ENCODE results near the gene SEC22C. TPM values are rescaled to one million over a fixed set of nuclear protein-coding genes. Genes with fewer than 3 reads are reported as not detected.

SEC22C gene
- total and polyA plus RNA-seq, 2 of the 4 experiments (the other 2 are of a cell fraction), result 24.0 to 43.9 TPM

GRCh38 chr3:42511736-42512135 is 70.0 kb downstream of the SEC22C start:
- DNase-seq (no peak), ATAC-seq (ENCODE audit: low read depth) (no peak)
- no peak overlapping the region for H3K14ac ChIP-seq (replicated peaks; ENCODE audit: low read depth, low read length)
- CTCF ChIA-PET, result no interaction called here
- in situ Hi-C loops (cut with MboI; ENCODE audit: low sequenced_read_pairs), result no loop called here
- H3K9ac ChIP-seq (ENCODE audit: low read depth, low read length), result no peak overlapping the region
- no peak overlapping the region for H4K5ac ChIP-seq (ENCODE audit: low read depth, low read length)
- H3K27ac ChIP-seq (ENCODE audit: insufficient read depth, low read length), result no peak overlapping the region
- no peak overlapping the region for H2AK9ac ChIP-seq (replicated peaks; ENCODE audit: low read depth, low read length, poor library complexity)
- H2BK120ac ChIP-seq (ENCODE audit: low read depth, low read length), result no peak overlapping the region
- no peaks in the 10 kb centered on the region for H3K4me1 ChIP-seq (ENCODE audit: control insufficient read depth, insufficient read depth, low read length)
- no peak overlapping the region for H2BK20ac ChIP-seq (ENCODE audit: low read depth, low read length)
- no peaks in the 10 kb centered on the region for H3K9me3 ChIP-seq (ENCODE audit: control insufficient read depth, insufficient read depth, low read length)
- no peak overlapping the region for H3K23ac ChIP-seq (ENCODE audit: low read depth, low read length)
- intact Hi-C loops (cut with micrococcal nuclease), result no loop called here
- no peak overlapping the region for H3K4me3 ChIP-seq (ENCODE audit: insufficient read depth, low read depth, low read length)
- H4K91ac ChIP-seq (ENCODE audit: insufficient read depth, low read depth, low read length), result no peak overlapping the region
- H3K4ac ChIP-seq (ENCODE audit: low read depth, low read length), result no peak overlapping the region
- H3K4me2 ChIP-seq (ENCODE audit: low read depth, low read length), result no peak overlapping the region
- BruUV-seq (replicated peaks), result no TSS peak
- H2BK15ac ChIP-seq (ENCODE audit: low read depth, low read length), result no peak overlapping the region
- no peak overlapping the region for H3K18ac ChIP-seq (ENCODE audit: low read depth, low read length)
- TF ChIP-seq MXI1 (IDR thresholded peaks at IDR 0.05; ENCODE audit: borderline replicate concordance, low read depth, low read length) (no peak), POLR2A (IDR thresholded peaks at IDR 0.05; ENCODE audit: low read depth, low read length) (no peak), ELK1 (IDR thresholded peaks at IDR 0.05; ENCODE audit: borderline replicate concordance, low read depth, low read length) (no peak), CHD1 (IDR thresholded peaks at IDR 0.05; ENCODE audit: low read depth, low read length) (no peak), MAZ (IDR thresholded peaks at IDR 0.05; ENCODE audit: borderline replicate concordance, low read depth, low read length) (no peak), FOS (IDR thresholded peaks at IDR 0.05; ENCODE audit: low read depth, low read length) (no peak), USF2 (IDR thresholded peaks at IDR 0.05; ENCODE audit: low read depth, low read length) (no peak), BHLHE40 (IDR thresholded peaks at IDR 0.05; ENCODE audit: low read depth, low read length) (no peak), MAFK (IDR thresholded peaks at IDR 0.05; ENCODE audit: low read depth, low read length) (no peak), RFX5 (IDR thresholded peaks at IDR 0.05; ENCODE audit: low read depth, low read length) (no peak)
- dilution Hi-C loops (cut with HindIII; ENCODE audit: low sequenced_read_pairs, unreplicated experiment), result no loop called here
- H3K36me3 ChIP-seq (ENCODE audit: control insufficient read depth, insufficient read depth, low read length), result no peaks in the 10 kb centered on the region
- H4K8ac ChIP-seq (ENCODE audit: low read depth in 2 of 2, low read length in 2 of 2), result no peak overlapping the region
- H3K79me1 ChIP-seq (ENCODE audit: low read depth in 1 of 2, low read length in 2 of 2), result no peaks in the 10 kb centered on the region
- POLR2A ChIA-PET (ENCODE audit: unreplicated experiment), result no interaction called here
- no peak overlapping the region for H2BK5ac ChIP-seq (ENCODE audit: low read depth, low read length, poor library complexity, severe bottlenecking)
- no peak overlapping the region for H3K56ac ChIP-seq (ENCODE audit: extremely low read depth, insufficient read depth, low read length)
- H3K27me3 ChIP-seq (ENCODE audit: control insufficient read depth, insufficient read depth, low read length), result peaks cover 25% of the 10 kb centered on the region
- no peaks in the 10 kb centered on the region for H4K20me1 ChIP-seq (ENCODE audit: insufficient read depth, low read length)
- H2AFZ ChIP-seq (replicated peaks; ENCODE audit: low read length, poor library complexity), result no peak overlapping the region
- H3K9me1 ChIP-seq (ENCODE audit: insufficient read depth, low read length), result no peaks in the 10 kb centered on the region
- WGBS, 2 experiments (ENCODE audit: extremely low coverage in 2 of 2, insufficient read length in 1 of 2), result no CpG with 5 or more reads among the region's 2 CpGs
- no peak overlapping the region for H2AK5ac ChIP-seq (ENCODE audit: low read depth, low read length)

All from IMR-90 (cell line).